AG09319 (cell line): ENCODE data around the gene ITGAE.

Experiments
- DNase-seq: peaks from one replicate; pipeline ENCODE4 v3.0.0-alpha.2; 2010; ENCODE audit warnings: low read depth; ENCODE audit errors: extremely low read depth
- CTCF ChIP-seq: IDR thresholded peaks from 2 replicates; pipeline ENCODE4 v1.5.1; 2011; ENCODE audit warnings: low read depth, mild to moderate bottlenecking, inconsistent platforms, low read length, moderate library complexity

ITGAE gene

GRCh38 chr17:3724378-3725077 lies 76.5 kb downstream of the ITGAE start:
- TF ChIP-seq CTCF: no peak
- no peak for DNase-seq

- DNase-seq: peak; percentile 61
- peak; percentile 21 for TF ChIP-seq CTCF
Observed at GRCh38 chr17:3723556-3724377, 77.2 kb downstream of the ITGAE start, which contains the start of gene HASPIN. Gene HASPIN (plus strand): TSS chr17:3723903. CDS start chr17:3723936, 33 bp downstream.

- no peak for TF ChIP-seq CTCF
- DNase-seq: no peak
Observed at GRCh38 chr17:3723188-3723555, 77.8 kb downstream of the ITGAE start.

- TF ChIP-seq CTCF: no peak
- DNase-seq: no peak
Observed at GRCh38 chr17:3722716-3723115, 78.3 kb downstream of the ITGAE start.

- no peak for DNase-seq
- TF ChIP-seq CTCF: no peak
Observed at GRCh38 chr17:3719265-3719664, 81.7 kb downstream of the ITGAE start.

GRCh38 chr17:3718201-3718600 lies 82.8 kb downstream of the ITGAE start:
- DNase-seq: no peak
- no peak for TF ChIP-seq CTCF

GRCh38 chr17:3715296-3715695 lies 85.7 kb downstream of the ITGAE start:
- no peak for DNase-seq
- no peak for TF ChIP-seq CTCF
